ENCODE data around the gene IL17RC. TPM values are rescaled to one million over a fixed set of nuclear protein-coding genes. Genes with fewer than 3 reads are reported as not detected.

Gene IL17RC
- total RNA-seq, 1 experiment from 2014 or later: 6.8 TPM

GRCh38 chr3:9978710-9979305 lies 61.9 kb downstream of the IL17RC start:
- H3K27me3 Mint-ChIP-seq (ENCODE audit: low read depth): no peaks in the 10 kb centered on the region
- no peaks in the 10 kb centered on the region for H3K4me1 Mint-ChIP-seq
- H3K36me3 Mint-ChIP-seq (ENCODE audit: insufficient read depth in 1 of 3, low read depth in 3 of 3): peaks cover 9 to 42% (median 42%) of the 10 kb centered on the region in 3 experiments; a peak in 6 of 7 replicates
- H4K5ac ChIP-seq (ENCODE audit: insufficient read length, low read depth, low read length): no peak overlapping the region
- no peak overlapping the region for H2AK5ac ChIP-seq (ENCODE audit: insufficient read length, low read length)
- no peak overlapping the region for H3T11ph ChIP-seq (ENCODE audit: low read length)
- H3K56ac ChIP-seq (ENCODE audit: insufficient read length, low read depth, low read length): no peak overlapping the region
- no peaks in the 10 kb centered on the region for H3K79me2 ChIP-seq (ENCODE audit: insufficient read depth, low read length)
- H3K4ac ChIP-seq (ENCODE audit: low read depth, low read length): no peak overlapping the region
- TF ChIP-seq CTCF (conservative IDR thresholded peaks at IDR 0.05): no peak
- no peak overlapping the region for H2BK20ac ChIP-seq (ENCODE audit: low read depth, low read length, poor library complexity, severe bottlenecking)
- H2BK5ac ChIP-seq (ENCODE audit: insufficient read length, low read length): no peak overlapping the region
- no peak overlapping the region for H4K91ac ChIP-seq (ENCODE audit: insufficient read length, low read depth, low read length)
- H3K18ac ChIP-seq (ENCODE audit: insufficient read length, low read depth, low read length): no peak overlapping the region
- no peak overlapping the region for H3K4me3 Mint-ChIP-seq
- H3K4me1 ChIP-seq (ENCODE audit: insufficient read depth, low read length): no peaks in the 10 kb centered on the region
- no peak overlapping the region for H3K14ac ChIP-seq (ENCODE audit: insufficient read depth, low read length)
- no peak overlapping the region for H3K9ac ChIP-seq (ENCODE audit: extremely low read depth, insufficient read length, low read length)
- H2BK15ac ChIP-seq (ENCODE audit: low read depth, low read length): no peak overlapping the region
- H3K9me3 Mint-ChIP-seq: no peaks in the 10 kb centered on the region
- H2AFZ ChIP-seq (ENCODE audit: low read length): no peak overlapping the region
- no peak overlapping the region for H3K27ac ChIP-seq (ENCODE audit: insufficient read length, low read depth, low read length)
- WGBS (ENCODE audit: extremely low coverage, insufficient read length, low lambda C conversion rate): no CpG with 5 or more reads among the region's 8 CpGs
- H3K27ac Mint-ChIP-seq: peak overlapping the region in 1 of 3 experiments; percentile 73; a peak in 2 of 7 replicates
- no peak overlapping the region for H2BK12ac ChIP-seq (ENCODE audit: insufficient read length, low read depth, low read length)
- no peaks in the 10 kb centered on the region for H3K27me3 ChIP-seq (ENCODE audit: insufficient read depth, low read length)
- no peaks in the 10 kb centered on the region for H4K20me1 ChIP-seq (ENCODE audit: control insufficient read depth, insufficient read depth, insufficient read length)
- H3K23me2 ChIP-seq (ENCODE audit: insufficient read length, low read depth, low read length, poor library complexity, severe bottlenecking): no peaks in the 10 kb centered on the region
- no peak overlapping the region for H3K4me2 ChIP-seq (ENCODE audit: insufficient read depth, insufficient read length, low read length)
- no peak overlapping the region for H3K23ac ChIP-seq (ENCODE audit: insufficient read length, low read depth, low read length)
- H2BK120ac ChIP-seq (ENCODE audit: low read depth, low read length, poor library complexity, severe bottlenecking): no peak overlapping the region
- no peaks in the 10 kb centered on the region for H3K9me3 ChIP-seq (ENCODE audit: control insufficient read depth, low read depth, low read length)
- no peaks in the 10 kb centered on the region for H3K79me1 ChIP-seq (ENCODE audit: insufficient read depth, low read depth, low read length, poor library complexity, severe bottlenecking)
- H4K8ac ChIP-seq (replicated peaks; ENCODE audit: insufficient read length, low read depth, low read length): no peak overlapping the region
- no peak for DNase-seq

Data from H9 (cell line).